Skeletal muscle satellite cell (primary cell): ENCODE measurements around the gene RPN1.
"Not testable (repeated sequence)": the region's sequence is repeated elsewhere in the genome, so short reads cannot be mapped to it uniquely, and the experiment has no call there.

ENCODE experiments used
- H3K27me3 ChIP-seq: 2 replicates; pipeline ENCODE4 v1.7.0; 2013; ENCODE audit warnings: low read length; ENCODE audit not compliant: control insufficient read depth, insufficient read depth
- H3K36me3 ChIP-seq: 2 replicates; pipeline ENCODE4 v1.7.0; 2013; ENCODE audit warnings: mild to moderate bottlenecking, control low read depth, low read length; ENCODE audit not compliant: insufficient read depth
- H3K4me1 ChIP-seq: 2 replicates; pipeline ENCODE4 v1.7.0; 2013; ENCODE audit warnings: low read length; ENCODE audit not compliant: control insufficient read depth, insufficient read depth
- H3K4me2 ChIP-seq: 2 replicates; pipeline ENCODE4 v1.7.0; 2013; ENCODE audit warnings: mild to moderate bottlenecking, low read length
- H3K4me3 ChIP-seq: 2 replicates; pipeline ENCODE4 v1.7.0; 2013; ENCODE audit warnings: low read length
- H3K9ac ChIP-seq: 2 replicates; pipeline ENCODE4 v1.7.0; 2013; ENCODE audit warnings: mild to moderate bottlenecking, low read depth, low read length, moderate library complexity
- H3K9me3 ChIP-seq: replicated peaks from 2 replicates; pipeline ENCODE4 v1.7.0; 2013; ENCODE audit warnings: mild to moderate bottlenecking, control low read depth, low read length

RPN1 gene

DNA sequence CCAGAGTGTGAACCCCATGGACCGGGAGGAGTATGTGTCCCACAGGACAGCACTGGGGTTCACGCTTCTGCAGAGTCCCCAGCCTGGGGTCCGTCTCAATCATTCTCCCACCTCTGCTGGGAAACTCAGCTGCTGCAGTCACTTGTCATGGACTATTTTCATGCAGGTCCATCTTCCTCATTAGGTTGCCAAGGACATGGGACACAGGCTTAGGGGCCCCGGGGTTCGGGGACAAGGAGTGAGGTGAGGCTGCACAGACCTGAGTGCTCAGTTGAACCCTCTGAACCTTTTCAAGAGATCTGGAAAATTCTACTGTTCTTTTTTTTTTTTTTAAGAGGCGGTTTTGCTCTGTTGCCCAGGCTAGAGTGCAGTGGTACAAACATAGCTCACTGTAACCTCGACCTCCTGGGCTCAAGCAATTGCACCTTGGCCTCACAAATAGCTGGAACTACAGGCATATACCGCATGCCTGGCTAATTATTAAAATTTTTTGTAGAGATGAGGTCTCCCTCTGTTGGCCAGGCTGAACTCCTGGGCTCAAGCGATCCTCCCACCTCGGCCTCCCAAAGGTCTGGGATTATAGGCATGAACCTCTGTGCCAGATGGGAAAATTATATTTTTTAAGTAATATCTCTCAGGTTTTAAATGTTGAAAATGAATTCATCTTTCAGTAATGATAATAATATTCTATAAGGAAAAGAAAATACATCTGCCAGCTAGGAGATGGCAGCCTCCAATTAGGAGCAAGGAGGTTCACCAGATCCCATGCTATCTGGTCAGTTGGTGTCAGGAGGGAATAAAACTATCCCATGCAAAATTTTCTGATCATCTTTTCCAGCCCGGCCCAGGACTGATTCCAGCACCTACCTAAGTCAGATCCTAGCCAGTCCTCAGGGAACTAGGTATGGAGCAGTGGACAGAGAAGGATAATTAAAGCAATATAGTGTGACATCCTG, 45.2 kb downstream of the RPN1 start:
- H3K9me3 ChIP-seq: no peaks in the 10 kb centered on the region
- H3K4me3 ChIP-seq: no peak overlapping the region
- no peak overlapping the region for H3K4me2 ChIP-seq
- peaks cover 6% of the 10 kb centered on the region for H3K4me1 ChIP-seq
- no peak overlapping the region for H3K9ac ChIP-seq
- H3K27me3 ChIP-seq: no peaks in the 10 kb centered on the region
- H3K36me3 ChIP-seq: peaks cover 4% of the 10 kb centered on the region

DNA sequence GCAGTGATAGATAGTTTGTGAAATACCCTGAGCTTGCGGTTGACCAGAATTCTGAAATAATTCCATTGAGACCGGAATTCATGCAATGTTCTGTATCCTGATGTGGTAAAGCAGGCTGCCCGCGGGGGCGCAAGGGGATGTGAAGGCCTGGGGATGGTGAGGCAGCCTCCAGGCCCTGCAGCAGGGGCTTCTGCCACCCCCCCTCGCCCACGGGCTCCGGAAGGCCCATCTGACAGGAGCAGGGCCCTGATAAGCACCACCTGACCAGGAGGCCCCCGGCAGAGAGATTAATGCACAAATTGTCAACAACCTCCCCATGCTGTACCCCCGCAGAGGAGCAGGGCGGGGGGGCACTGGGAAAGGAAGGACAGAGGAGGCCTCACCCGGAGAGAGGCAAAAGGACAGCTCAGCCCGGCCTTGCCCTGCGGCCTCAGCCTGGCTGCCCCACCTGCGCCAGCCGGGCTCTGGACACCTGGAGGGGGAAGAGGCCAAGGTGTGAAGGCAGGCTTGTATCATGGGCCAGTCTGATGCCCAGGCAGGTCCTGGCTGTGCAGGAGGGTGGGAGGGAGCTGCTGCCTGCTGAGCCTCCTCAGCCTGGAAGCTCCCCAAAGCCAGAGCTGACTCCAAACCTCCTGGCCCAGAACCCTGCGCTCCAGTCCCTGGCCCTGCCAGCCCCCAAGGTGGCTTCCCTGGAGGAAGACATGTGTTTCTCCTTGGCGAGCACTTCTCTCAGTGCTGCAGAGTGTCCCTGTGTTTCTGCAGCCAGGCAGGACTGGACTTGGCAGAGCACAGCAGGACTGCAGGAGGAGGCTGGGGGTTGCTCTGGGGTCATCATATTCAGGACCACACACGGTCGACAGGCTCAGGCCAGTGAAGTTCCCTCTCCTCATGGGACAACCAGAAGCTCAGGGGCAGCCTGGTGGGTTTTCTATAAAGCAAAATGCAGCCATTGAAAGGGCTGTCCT, 46.5 kb downstream of the RPN1 start:
- no peaks in the 10 kb centered on the region for H3K36me3 ChIP-seq
- peaks cover 6% of the 10 kb centered on the region for H3K4me1 ChIP-seq
- no peaks in the 10 kb centered on the region for H3K9me3 ChIP-seq
- H3K4me3 ChIP-seq: no peak overlapping the region
- H3K9ac ChIP-seq: no peak overlapping the region
- H3K27me3 ChIP-seq: no peaks in the 10 kb centered on the region
- no peak overlapping the region for H3K4me2 ChIP-seq

DNA sequence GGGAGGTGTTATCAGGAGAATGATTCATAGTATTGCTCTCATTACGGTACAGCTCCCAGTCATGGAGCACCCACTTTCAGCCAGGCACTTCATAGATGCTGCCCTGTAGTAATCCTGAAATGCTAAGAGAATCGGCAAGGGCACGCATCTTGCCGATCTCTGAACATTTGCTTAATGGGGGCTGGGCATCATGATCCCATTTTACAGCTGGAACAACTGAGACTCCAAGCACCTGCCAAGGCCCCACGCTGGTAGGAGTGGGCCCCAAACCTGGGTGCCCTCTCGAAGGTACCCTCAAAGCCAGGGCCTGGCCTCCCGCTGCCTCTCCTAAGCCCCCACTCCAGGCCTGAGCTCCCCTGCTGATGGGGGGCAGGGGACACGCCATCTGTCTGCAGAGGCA, 47.3 kb downstream of the RPN1 start:
- no peak overlapping the region for H3K4me2 ChIP-seq
- H3K4me3 ChIP-seq: no peak overlapping the region
- H3K27me3 ChIP-seq: no peaks in the 10 kb centered on the region
- H3K36me3 ChIP-seq: no peaks in the 10 kb centered on the region
- H3K9ac ChIP-seq: no peak overlapping the region
- H3K9me3 ChIP-seq: no peaks in the 10 kb centered on the region
- H3K4me1 ChIP-seq: peaks cover 10% of the 10 kb centered on the region

DNA sequence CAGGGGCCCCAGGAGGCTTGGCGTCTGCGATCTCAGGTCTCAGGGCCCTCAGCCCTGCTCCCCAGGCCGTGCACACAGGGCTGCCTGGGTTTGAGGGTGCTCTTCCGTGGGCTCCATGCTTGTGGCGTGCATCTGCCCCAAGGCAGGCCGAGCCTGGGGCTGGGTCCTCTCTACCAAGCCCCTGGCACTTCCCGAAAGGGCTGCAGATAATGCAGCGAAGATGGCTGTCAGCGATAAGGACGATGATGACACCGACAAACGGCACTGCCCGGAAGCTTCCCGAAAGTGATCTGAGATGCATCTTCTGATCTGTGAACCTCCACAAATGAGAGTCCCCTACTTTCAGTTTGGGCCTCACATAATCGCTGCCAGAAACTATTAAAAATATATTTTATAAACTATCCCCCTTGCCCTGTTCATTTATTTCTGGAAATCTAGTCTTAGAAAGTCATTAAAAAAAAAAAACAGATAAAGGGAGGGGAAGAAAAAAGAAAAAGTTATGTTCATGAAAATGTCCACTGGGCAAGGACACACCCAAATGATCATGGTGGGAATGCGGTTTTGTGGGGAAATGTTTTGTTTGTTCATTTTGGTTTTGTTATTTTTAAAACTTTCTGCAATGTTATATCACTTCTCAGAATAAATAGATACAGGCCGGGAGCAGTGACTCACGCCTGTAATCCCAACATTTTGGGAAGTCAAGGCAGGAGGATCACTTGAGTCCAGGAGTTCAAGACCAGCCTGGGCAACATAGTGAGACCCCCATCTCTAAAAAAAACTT, 51.5 kb downstream of the RPN1 start:
- Histone ChIP-seq H3K9me3 (no peaks in the 10 kb centered on the region), H3K4me1 (peaks cover 15% of the 10 kb centered on the region), H3K4me2 (no peak overlapping the region), H3K9ac (no peak overlapping the region), H3K27me3 (no peaks in the 10 kb centered on the region), H3K36me3 (no peaks in the 10 kb centered on the region), H3K4me3 (no peak overlapping the region)

DNA sequence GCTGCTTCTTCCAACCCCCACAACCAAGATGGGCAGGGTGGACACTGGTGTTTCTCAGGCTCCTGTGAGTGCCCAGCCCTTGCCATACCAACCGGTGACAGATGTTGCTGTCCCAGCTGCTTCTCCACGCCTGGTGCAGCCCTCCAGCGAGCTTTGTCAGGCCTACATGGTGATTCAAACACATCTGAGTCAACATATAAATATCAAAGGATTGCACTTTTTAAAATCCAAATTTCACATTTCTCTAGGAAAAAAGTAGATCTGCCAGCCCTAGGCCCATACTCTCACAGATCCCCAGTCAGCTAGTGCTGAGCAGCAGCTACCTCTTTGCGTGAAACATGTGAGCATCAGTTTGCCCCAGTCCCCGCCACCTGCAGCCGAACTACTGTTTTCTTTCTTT, 52.7 kb downstream of the RPN1 start:
- no peak overlapping the region for H3K9ac ChIP-seq
- H3K9me3 ChIP-seq: no peaks in the 10 kb centered on the region
- H3K4me3 ChIP-seq: no peak overlapping the region
- no peaks in the 10 kb centered on the region for H3K36me3 ChIP-seq
- H3K4me2 ChIP-seq: no peak overlapping the region
- peaks cover 15% of the 10 kb centered on the region for H3K4me1 ChIP-seq
- H3K27me3 ChIP-seq: no peaks in the 10 kb centered on the region

DNA sequence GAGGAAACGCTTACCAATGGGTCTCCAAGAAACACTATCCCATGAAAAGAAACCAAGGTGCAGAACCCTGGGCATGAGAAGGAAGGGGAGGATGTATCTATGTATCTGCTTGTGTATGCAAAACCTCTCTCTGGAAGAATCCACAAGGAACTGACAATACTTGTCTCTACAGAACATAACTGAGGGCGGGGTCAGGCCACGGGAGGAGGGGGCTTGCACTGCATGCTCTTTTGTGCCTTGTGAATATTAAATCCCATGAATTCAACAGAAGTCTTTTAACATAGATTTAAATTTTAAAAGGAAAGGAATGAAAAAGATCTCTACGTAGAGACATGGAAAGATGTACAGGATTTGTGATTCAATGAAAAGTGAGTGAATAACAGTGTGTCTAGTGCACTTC, 57.8 kb downstream of the RPN1 start:
- H3K4me2 ChIP-seq: no peak overlapping the region
- no peaks in the 10 kb centered on the region for H3K9me3 ChIP-seq
- no peaks in the 10 kb centered on the region for H3K36me3 ChIP-seq
- peaks cover 7% of the 10 kb centered on the region for H3K4me1 ChIP-seq
- no peak overlapping the region for H3K9ac ChIP-seq
- H3K4me3 ChIP-seq: no peak overlapping the region
- H3K27me3 ChIP-seq: peaks cover 2% of the 10 kb centered on the region

DNA sequence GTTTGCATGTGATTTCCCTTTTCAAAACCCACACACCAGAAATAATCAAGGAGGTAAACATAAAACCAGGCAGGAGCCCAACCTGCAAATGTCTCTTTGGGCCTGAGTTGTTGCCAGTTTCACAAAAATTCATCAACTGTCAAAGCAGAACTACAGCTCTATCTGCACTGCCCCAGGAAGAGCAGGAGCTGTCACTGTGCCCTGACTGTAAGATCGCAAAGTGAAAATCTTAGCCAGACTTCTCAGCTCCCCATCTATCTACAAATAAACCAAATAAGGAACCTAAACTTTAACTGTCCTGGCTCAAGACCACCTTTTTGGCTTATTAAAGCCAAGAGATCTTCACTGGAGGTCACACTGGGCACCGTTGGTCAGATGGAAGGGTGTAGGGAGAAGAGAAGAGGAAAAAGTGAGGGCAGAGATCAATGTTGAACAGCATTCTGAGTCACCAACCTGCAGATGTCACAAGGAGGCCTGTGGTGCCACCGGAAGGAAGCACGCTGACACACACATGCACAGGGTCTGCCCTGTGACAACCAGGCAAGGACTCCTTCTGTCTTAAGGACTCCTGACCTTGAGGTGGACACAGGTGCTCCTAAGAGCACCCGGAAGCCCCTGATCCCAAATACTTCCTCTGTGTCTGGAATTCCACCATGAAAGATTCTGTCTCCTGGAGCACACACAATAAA, 58.7 kb downstream of the RPN1 start:
- H3K9me3 ChIP-seq: no peaks in the 10 kb centered on the region
- peaks cover 2% of the 10 kb centered on the region for H3K27me3 ChIP-seq
- H3K9ac ChIP-seq: no peak overlapping the region
- H3K4me2 ChIP-seq: no peak overlapping the region
- no peaks in the 10 kb centered on the region for H3K4me1 ChIP-seq
- H3K4me3 ChIP-seq: no peak overlapping the region
- H3K36me3 ChIP-seq: no peaks in the 10 kb centered on the region

DNA sequence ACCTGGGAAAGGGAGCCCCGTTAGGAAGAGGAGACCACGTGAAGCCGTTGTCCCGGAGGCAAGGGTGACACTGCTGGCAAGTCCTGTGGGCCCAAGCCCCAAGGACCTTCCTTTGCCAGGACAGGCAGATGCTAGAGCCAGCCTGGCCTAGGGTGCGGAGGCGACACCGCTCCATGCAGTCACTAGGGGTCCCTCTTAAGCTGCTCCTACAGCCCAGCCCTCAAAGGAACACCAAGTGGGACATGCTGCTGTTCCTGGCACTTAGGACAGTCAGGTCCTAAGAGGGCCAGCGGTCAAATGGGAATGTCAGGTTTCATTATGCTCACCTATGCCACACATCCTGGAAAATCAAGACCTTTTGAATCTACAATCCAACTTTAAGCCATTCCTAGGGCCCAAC, 59.7 kb downstream of the RPN1 start:
- H3K4me3 ChIP-seq: no peak overlapping the region
- no peak overlapping the region for H3K4me2 ChIP-seq
- no peak overlapping the region for H3K9ac ChIP-seq
- no peaks in the 10 kb centered on the region for H3K4me1 ChIP-seq
- H3K27me3 ChIP-seq: peaks cover 2% of the 10 kb centered on the region
- H3K36me3 ChIP-seq: no peaks in the 10 kb centered on the region
- no peaks in the 10 kb centered on the region for H3K9me3 ChIP-seq

DNA sequence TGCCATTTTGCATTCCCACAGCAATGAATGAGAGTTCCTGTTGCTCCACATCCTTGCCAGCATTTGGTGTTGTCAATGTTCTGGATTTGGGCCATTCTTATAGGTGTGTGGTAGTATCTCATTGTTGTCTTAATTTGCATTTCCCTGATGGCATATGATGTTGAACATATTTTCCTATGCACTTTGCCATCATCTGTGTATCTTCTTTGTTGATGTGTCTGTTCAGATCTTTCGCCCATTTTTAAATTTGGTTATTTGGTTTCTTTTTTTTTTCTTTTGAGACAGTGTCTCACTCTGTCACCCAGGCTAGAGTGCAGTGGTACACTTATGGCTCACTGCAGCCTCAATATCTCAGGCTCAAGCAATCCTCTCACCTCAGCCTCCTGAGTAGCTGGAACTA, 60.6 kb downstream of the RPN1 start:
- H3K36me3 ChIP-seq, H3K9me3 ChIP-seq, H3K4me2 ChIP-seq, H3K4me3 ChIP-seq, H3K27me3 ChIP-seq, H3K9ac ChIP-seq, H3K4me1 ChIP-seq: not testable (repeated sequence)

DNA sequence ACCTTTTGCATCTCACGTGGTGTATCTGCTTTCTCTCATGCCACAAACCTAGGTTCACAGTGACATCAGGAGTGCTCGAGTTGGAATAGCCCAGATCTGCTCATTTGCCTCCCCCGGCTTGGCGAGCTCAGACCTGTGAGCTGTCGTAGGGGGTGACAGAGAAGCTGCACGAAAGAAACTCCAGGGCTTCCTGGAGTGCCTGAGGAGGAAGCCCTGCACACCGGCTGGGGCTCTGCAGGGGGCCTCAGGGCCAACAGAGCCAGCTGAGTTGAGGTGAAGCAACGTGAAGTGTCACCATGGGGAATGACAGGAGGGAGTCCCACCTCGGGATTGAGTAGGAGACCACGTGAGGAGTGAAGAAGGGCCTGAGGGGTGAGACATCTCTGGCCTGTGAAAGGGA, 62.5 kb downstream of the RPN1 start:
- Histone ChIP-seq H3K27me3 (peaks cover 2% of the 10 kb centered on the region), H3K4me3 (no peak overlapping the region), H3K4me1 (no peaks in the 10 kb centered on the region), H3K4me2 (no peak overlapping the region), H3K9ac (no peak overlapping the region), H3K9me3 (no peaks in the 10 kb centered on the region), H3K36me3 (no peaks in the 10 kb centered on the region)
